HK-2 (cell line): Measurements from ENCODE around the gene MN1.
"Not testable (repeated sequence)": the region's sequence is repeated elsewhere in the genome, so short reads cannot be mapped to it uniquely, and the experiment has no call there.

Experiments used
- DNase-seq: peaks from one replicate; pipeline ENCODE4 v3.0.0-alpha.2; 2018; ENCODE audit not compliant: unreplicated experiment

The MN1 gene

DNA sequence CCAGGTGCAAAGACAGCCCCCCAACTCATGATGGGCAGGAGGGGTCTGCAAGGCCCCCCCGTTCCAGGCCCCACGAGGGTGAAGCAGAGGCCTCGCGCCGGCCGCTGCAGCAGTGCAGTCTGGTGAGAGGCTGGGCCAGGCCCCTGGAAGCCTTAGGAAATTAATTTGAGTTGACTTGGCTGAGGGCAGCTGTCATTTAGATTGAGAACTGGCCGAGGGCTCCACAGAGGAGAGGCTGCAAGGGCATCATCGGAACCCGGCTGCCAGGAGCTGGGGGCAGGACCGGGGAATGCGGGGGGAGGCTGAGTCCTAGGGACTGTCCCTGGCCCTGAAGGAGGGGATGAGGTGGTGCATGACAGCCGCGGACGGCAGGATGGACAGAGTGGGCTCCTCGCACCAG lies 39.9 kb downstream of the MN1 start:
- no peak for DNase-seq

DNA sequence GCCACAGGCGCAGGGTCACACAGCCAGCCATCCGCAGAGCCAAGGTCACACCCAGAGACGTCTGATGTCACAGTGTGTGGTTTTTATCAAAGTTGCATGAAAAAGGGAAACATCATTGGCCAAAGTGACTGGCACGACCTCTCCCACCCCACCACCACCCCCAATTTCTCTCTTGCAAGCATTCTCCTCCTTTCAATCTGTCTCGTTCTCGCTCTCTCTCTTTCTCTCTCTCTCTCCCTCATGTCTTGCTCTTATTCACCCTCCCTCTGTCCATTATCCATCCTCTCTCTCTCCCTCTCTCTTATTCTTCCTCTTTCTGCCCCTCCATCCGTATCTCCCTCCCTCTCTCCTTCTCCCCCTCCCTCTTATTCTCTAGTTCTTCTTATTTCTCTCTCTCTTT lies 40.6 kb downstream of the MN1 start:
- DNase-seq = no peak

DNA sequence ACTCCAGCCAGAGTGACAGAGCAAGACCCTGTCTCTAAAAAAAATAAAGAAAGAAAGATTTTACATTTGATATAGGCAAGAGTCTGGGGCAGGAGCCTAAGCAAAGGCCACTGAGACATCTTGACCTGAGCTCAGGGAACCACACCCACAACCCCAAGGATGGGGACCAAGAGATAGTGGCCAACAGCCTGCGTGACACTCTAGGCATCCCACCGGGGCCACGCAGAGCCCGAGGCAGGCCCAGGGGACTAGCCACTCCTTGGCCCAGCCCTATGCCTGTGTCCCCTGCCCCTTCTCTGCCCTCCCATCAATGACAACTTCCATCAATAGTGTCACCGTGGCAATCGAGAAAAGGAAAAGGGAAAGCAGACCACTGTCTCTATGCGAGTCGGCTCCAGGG lies 41.1 kb downstream of the MN1 start:
- DNase-seq = no peak

DNA sequence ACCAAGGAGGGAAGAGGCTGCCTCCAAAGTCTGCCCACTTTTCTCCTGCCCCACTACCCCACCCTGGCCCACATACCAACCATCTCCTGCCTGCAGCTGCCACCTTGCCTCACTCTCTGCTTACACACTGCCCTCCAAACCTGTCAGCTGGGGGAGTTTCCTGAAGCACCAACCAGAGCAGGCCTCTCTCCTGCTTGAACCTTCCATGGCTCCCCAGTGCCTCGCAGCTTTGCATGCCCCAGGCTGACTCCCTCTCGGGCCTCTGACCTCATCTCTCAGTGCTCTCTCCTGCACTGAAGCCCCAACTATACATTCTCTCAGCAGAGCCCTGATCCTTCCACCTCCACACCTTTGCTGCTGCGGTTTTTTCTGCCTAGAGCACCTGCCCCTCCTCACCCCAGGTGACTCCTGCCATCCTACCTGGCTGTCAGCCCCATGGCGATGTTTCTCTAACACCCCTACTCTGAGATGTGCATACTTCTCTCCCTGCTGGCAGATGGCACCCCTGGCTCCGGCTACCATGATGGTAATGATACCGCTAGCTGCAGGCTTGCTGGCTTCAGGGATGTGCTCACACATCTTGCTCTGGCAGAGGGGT lies 43.5 kb downstream of the MN1 start:
- DNase-seq = no peak

DNA sequence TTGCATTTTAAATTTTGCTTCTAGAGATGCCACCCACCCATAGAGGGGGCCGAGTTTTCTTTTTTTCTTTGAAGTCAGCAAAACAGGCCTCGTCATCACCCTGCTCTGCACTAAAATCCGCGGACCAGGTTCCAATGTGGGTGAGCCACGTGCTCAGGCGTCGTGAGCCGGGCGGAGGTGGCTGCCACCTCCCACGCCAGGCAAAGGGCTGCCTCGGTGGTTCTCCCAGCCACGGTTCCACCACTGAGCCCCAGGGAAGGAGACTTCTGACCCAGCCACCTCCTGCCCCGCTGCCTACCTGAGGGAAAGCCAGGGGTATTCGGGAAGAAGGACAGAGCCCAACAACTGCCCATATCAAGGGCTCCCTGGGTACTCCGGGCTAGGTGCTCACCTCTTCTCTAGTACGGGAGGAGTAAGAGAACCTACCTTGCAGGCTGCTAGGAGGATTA lies 45.3 kb downstream of the MN1 start:
- no peak for DNase-seq

DNA sequence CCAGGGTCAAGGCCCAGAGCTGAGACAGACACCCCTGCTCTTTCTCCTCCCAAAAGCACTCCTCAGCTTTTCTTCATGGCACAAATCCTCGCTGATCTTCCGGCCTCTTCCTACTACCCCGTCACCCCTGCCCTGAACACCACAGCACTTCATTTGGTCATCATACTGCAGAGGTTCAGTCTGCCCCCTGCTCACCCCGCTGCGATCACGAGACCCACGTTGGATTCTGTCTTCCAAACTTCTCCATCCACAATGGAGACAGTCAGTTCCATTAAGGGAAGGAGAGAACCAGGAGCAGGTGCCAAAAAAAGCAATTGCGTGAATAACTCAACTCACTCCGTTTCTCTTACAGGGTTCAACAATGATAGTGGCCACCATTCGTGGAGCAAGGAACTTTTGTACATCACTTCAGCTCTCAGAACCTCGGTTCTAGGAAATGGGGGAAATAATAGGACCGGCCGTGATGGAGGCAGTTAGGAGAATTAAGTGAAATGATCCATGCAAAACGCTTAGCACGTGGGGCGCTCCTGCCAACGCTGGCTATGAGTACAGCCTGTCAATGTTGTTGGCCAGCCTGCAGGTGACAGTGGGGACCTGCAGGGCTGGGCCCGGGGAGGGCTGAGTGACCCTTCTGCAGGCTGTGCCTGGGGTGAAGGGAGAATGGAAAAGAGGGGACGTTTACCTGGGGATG lies 45.9 kb downstream of the MN1 start:
- no peak for DNase-seq

DNA sequence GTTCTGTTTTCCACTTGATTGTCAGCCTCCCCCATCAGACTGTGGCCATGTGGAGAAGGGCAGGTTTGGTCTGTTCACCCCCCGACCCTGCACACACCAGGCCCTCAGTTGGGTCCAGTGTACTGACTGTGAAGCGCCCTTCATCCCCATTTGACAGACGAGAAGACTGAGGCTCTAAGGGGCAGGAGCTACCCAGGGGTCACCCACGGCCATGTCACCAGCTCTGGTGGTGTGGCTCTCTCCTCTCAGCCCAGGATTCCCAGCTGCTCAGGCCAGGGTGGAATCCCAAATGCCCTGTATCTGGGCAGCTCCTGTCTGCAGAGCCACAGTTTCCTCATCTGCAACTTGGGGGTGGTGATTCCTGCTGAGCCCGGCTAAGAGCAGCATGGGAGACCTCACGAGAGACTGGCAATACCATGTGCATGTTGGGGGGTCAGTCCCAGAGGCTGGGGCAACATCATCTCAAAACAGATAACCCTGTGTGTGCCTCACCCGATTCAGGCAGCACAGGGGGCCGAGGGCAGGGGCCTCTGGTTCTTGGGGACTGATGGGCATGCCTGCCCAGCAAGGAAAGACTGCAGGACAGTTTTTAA lies 46.6 kb downstream of the MN1 start:
- no peak for DNase-seq

DNA sequence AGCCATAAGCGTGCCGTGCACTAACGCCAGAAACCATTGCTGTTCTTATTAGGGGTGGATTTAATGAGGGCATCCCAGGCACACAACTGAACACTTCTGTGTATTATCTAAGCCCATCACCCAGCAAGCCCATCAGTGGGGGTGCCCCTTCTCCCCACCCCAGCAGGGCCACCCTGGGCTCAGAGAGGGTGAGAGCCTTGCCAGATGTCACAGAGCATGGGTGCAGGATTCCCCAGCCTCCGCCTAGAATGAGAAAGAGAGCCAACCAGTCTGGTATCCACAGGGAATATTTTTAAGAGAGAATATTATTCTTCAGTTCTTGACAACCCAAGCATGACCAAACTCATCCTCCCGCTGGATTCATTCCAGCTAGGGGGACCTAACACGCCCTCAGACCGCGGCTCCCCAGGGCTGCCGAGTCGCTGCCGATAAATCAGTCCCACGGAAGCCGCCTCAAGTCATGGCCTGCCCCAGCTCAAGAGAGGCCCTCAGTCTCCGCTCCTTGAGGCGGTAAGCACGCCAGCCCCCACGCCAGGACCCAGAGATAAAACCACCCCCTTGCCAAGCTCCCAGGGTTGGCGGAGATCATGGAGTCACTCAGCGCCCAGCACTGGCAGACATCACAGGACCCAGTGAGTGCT lies 47.2 kb downstream of the MN1 start:
- no peak for DNase-seq

DNA sequence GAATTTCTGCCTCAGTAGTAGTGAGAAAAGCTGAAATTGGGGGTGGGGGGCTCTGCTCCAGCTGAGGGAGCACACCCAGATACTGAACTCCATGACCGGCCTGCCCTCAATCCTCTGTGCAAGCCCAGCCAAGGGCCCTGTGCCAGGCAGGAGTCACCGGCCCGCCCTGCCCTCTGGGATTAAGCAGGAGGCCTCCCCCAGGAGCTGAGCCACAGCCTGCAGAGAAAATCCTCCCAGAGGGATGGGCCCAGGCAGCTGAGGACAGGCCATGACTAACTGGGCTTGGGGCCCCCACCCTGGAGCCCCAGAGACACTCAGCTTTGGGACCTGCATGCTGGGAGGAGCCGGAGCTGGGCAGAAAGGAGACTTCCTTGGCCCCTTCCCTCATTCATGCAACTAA lies 48.8 kb downstream of the MN1 start:
- DNase-seq = no peak

DNA sequence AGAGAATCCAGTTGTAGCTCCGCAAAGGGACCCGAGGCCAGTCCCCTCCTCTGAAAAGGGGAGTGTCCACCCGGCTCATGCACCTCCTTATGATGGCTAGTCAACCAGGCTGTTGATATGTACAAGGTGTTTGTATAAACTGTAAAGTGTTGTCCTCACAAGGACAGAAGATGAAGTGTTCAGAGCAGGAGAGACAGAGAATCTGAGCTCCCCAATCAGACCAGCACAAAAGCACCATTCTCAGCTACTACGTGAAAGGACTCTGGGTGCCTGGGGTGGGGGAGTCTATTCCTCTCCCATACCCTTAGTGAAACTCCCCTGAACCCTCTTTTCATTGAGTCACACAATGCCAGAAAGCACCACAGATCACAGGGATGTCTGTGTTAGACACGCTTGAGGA lies 49.4 kb downstream of the MN1 start:
- no peak for DNase-seq

DNA sequence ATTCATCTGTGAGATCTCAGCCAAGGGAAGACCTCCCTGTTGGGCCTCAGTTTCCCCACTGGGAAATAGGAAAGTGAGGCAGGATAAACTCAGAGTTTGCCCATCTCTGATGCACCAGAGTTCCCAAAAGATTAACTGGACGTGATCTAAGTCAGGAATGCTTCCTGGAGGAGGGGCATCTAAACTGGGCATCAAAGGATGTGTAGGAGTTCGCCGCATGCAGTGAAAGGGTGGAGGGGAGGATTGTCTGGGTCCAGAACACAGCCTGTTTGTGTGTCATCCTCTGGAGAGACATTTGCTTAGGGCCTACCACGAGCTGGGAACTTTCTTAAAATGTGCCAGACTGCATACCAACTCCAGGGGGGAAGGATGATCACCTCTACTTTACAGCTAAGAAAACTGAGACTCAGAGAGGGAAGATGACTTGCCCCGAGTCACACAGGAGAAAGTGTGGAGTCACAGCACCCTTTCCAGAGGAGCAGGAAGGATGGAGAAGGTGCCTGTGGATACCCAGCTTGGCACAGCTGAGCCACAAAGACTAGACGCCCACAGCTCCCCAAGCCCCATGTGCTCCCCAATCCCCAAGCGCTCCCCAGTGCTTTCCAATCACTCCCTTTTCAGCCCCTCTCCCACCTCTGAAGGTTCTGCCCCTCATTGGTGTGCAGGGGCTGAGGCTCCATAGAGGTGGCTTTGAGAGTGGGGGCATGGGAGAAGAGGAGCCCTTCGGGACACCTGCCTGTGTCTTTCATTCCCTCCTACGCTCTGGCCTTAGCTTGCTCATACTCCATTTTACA lies 50.1 kb downstream of the MN1 start:
- DNase-seq = no peak

DNA sequence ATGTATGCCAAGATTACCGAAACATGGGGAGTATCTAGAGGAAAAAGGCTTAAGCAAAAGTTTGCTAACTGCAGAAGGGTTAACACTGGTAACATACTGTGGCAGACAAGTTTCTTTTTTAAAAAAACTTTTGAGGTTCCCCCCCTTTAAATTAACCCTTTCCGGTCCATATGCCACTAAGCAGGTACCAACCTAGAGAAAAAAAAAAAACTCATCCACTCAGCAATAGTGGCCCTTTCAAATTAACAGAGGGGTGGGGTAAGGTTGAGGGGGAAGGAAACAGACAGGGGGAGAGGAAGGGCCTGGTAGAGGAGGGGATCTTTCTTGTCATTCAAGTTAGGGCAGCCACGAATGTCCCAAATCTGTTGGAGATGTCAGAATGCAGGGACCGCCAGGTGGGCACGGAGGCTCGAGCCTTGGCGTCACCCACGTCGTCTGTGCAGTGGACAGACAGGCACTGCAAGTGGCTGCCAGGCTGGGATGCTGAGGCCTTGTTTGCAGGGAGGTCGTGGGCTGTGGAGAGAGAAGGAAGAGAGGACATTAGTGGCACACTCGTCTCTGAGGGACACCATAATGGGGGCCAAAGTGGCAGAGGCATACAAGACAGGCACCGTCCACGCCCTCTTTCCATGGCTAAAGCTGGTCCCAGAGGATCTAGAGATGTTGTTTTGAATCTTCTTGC lies 50.8 kb downstream of the MN1 start:
- DNase-seq = no peak

DNA sequence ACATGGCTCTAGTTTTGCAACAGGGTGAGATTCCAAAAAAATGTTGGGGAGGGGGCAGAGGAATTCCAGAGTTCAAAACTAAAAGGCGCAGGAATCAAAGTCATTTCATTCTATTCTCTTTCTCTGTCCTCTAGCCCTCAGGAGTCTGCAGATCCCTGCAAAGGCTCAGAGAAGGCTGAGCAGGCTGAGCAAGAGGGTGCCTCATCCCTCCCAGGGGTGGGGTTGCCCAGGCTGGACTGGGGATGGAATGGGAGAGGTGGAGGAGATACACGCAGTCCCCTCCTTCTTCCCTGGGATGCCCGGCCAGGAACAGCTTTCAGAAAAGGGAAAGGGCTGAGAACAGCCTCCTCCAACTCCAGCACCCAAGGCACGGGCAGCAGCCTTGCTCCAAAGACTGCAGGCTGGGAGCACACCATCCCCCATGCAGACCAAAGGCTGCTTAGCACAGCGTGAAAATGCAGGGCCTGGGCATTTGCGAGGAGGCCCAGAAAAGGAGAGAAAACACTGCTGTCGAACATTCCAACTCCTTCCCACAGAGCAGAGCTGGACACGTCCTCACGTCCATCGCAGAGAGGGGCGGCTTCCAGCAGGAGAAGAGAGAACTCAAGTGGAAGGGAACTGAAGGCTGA lies 51.8 kb downstream of the MN1 start:
- DNase-seq = no peak

DNA sequence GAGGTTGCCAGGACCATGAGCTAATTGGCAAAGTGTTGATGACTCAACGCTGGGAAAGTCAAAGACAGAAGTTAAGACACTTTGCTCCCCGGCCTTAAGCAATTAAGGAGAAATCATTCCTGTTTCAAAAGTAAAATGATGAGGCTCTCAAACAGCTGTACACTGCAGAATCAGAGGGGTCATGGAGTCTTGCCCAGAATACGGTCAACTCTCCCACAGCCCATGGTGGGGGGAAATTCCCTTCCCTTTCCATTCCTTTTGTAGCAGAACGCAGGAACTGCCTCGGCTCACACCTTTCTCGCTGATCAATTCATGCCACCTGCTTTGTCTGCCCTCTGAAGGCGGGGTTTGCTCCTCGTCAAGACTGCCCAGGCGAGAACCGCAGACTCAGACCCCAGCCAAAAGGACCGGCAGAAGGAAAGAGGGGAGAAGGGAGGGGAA lies 52.8 kb downstream of the MN1 start:
- DNase-seq = no peak

DNA sequence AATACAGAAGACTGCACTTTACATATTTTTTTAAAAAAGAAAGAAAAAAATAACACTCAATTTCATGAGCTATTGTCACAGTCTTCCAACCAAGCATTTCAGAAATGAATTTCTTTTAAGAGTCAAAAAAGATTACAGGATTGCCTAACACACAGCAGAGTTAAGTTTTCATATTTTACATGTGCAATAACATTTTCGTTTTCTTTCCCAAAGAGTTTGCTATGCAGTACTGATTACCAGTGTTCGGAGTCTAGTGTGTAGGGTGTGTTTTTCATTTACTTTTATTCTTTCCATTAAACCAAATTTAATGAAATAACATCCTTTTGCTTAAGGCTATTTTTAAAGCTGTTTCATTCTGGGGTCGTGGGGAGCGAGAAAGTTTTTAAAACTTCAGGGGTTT lies 53.2 kb downstream of the MN1 start:
- DNase-seq = no peak

DNA sequence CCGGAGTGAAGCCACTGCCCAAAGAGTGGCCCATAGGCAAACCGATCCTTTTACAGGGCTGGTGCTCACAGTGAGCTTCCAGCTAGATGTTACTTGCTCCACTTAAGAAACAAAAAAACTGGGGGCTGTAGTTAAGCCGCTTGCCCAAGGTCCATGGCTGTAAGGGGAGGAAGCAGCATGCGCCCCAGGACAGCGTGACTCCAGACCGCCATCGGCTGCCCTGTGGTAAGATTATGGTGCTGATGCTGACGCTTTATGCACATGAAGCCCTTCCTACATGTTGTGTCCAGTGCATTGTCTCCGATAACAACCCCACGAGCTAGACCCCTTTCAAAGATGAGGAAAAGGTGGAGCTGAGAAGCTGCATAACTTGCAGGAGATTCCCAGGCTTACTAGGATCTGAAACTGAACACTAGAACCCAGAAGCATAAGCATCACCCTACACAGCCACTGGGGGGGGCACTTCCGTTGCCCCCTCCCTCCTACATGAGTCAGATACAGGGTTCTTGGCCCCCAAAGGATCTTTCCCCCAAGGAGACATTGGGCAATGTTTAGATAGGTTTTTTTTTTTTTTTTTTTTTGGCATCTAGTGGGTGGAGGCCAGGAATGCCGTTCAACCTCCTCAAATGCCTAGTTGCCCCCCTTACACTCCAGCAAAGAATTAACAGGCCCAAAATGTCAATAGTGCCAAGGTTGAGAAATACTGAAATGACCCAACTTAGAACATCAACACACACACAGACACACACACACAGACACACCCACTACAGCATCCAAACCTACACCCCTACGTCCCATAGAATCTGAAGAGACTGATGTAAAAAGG lies 53.9 kb downstream of the MN1 start:
- no peak for DNase-seq

DNA sequence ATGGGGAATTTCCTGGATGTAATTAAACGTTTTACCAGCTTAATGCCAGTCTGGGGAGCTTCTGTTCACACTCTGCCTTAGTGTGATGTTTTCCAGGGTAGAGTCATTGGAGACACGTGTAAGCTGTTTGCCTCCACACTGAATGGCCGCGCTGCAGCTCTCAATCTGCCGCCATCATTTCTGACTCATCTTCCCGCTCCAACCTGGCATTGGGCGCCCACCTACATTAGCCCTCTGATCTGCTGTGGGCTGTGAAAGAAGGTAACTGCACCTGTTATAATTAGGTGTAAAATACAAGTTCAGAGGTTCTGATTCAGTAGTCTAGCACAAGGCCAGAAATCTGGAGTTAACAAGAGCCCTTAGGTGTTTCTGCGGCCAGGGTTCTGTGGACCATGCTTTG lies 54.6 kb downstream of the MN1 start:
- DNase-seq = no peak

DNA sequence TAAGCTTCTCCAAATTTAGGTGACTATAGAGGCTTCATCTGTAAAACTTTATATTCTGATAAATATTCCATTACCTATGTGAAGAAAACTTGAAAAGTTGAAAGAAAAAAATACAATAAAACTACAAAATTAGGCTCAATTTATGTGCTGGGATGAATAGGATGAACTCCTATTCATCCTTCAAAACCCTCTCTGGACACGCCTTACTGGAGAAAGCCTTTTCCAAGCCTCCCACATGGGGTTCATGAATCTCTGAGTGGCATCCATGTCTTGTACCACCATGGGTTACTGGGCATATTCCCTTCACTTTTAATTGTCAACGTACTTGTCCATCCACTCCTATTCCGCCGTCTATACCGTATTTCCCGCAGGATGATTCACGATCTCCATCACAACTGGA lies 55.7 kb downstream of the MN1 start:
- no peak for DNase-seq

DNA sequence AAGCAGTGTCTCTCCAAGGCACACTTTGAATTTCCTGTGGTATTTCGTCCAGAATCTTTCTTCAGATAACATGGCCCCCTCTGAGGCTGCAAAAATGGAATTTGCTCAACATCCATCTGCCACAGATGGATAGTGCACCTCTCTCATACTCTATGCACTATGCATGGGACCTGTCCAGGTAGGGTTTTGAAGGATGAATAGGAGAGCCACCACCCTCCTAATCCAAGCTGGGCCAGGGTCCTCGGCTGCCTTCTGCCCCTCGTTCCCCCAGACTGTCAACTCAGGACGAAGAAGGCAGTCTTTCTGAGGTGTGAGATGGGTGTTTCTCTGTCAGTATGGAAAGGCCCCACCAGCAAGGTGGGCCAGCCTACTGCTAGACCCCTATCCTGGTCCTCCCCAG lies 56.4 kb downstream of the MN1 start:
- no peak for DNase-seq

DNA sequence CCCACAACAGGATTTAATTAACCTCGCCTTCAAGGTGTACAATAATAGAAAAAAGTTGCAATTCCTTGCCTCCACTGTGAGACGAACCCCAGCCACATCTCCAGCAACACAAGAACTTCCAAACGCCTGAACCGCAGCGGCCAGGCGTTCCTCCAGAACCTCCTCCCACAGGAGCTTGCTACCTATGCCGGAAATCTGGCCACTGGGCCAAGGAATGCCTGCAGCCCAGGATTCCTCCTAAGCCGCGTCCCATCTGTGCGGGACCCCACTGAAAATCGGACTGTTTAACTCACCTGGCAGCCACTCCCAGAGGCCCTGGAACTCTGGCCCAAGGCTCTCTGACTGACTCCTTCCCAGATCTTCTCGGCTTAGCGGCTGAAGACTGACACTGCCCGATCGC lies 57.5 kb downstream of the MN1 start:
- DNase-seq = not testable (repeated sequence)
